Stimulated activated CD4-positive, alpha-beta T cell treated with anti-CD3 and anti-CD28 coated beads, Interleukin-1b, Interleukin-23, amount 100 ng/mL, for 4 hours (primary cell): ENCODE measurements around the gene MRPL12.
"Not testable (repeated sequence)": the region's sequence is repeated elsewhere in the genome, so short reads cannot be mapped to it uniquely, and the experiment has no call there.

ENCODE experiments used
- DNase-seq, 2 donors: peaks; one replicate each; pipeline ENCODE4 v3.0.0-alpha.2; 2020; ENCODE audit warnings: low read depth in 2 of 2

The MRPL12 gene

DNA sequence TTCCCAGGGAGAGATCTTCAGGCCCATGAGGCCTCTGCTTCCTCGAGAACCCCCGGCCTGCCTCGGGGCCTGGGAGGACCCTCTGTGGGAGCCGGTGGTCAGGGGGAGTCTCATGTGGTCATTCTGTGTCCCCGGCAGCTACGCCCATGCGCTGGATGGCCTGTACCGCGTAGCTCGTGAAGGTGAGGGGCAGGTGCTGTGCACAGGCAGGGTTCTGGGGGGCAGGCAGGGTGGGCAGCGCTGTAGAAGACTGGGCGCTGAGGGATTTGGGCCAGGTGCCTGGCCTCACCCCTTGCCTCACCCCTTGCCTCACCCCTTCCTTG is 13.5 kb downstream of the MRPL12 start:
- DNase-seq: no peak

DNA sequence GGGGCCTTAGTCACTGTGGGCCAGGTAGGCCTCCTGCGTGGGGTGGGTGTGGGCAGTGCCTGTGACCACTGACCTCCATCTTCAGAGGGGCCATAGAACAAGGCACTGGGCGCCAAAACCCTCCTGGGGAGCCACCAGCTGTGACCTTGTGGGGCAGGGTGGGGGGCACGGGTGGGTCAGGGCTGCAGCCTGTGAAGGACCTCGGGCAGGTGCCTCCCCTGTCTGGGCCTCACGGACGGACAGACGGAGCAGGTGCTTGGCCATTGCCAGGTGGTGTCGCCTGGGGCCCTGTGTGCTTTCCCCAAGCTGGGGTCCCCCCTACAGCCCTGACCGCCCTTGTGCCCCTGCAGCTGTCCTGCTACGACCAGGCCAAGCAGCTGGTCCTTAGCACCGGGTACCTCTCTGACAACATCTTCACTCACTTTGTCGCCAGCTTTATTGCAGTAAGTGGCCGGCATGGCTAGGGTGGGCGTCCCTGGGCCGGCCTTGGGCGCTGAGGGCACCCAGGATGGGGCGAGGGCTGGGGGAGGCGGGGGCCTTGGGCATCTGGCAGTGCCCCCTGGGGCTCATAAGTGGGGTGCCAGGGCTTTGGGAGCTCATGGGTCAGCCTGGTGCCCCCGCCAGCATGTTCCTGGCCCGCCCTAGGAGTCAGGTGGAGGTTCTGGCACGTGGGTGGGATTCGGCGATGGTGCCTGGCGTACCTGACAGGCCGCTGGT is 14.0 kb downstream of the MRPL12 start:
- DNase-seq: no peak

DNA sequence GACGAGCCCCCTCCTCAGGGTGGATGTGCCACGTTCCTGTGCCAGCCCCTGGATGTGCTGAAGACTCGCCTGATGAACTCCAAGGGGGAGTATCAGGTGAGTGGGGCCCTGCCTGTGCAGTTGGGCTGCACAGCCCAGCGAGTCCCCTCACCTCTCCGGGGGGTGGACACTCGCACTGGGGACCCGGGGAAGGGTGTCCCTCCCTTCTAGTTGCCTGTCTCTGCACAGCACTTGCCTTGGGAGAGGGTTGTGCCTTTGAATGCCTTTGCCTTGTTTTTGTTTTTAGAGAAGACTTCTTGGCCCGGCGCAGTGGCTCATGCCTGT is 14.6 kb downstream of the MRPL12 start:
- no peak for DNase-seq

DNA sequence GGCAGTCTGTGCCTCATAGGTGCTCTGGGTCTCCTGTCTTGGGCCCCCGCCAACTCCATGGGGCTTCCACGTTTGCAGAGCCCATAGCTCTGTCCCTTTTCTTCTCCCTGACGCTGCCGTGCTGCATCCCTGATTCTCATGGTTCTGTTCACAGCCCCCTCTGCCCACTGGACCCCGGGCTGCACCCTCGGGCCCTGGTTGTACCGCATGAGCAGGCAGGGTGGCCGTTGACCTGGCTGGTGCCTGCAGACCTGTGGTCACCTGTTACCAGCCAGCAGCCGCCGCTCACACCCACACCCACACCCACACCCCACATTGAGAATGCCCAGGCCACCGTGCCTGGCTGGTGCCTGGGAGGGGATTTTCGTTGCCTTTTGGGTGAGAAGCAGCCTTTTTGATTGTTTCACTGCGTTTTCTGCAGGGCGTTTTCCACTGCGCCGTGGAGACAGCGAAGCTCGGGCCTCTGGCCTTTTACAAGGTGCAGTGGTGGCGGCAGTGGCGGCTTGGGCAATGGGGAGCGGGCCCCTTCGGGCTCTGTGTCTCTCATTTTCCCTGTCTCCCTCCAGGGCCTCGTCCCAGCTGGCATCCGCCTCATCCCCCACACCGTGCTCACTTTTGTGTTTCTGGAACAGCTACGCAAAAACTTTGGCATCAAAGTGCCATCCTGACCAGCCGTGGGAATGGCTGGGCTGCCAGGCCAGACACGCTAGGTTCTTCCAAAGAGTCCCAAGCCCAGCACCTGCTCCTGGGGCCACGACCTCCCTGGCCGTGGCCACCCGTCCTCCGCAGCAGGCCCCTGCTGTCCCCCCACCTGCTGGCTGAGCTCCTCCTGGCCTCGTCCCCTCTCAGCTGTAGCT is 16.5 kb downstream of the MRPL12 start:
- no peak for DNase-seq

DNA sequence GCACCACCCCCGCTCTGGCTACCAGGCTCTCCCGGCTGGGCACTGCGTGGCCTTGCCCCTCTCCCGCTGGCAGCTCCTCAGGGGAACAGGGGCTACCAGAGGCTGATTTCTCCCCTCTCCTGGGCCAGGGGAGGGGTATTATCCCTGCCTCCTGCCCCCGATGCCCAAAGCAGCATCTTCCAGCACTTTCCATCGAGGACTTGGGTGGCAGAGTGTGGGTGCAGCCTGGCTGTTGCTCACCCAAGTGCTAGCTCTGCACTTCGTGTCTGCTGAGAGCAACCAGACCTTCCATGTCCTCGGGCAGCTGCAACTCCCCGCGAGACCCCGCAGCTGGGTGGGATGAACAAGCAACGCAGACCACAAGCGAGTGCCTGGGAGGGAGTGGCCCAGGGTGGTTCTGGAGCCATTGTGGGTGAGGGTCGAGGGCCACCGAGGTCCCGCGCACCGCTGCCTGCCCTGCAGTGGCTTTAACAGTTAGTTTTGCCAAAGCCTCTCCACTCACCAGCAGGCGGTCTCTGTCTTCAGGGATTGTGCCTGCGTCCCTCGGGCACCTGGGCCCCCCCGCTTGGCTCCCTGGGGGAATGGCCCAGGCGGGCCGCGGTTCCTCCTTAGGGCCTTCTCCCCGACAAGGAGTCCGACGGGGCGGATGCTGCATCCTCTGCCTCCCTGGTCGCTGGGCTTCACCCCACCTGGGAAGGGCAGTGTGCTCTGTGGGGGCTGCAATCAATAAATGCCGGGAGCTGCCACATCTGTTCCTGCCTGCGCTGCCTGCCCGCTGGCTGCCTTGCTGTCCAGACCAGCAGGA is 17.3 kb downstream of the MRPL12 start:
- DNase-seq: no peak

DNA sequence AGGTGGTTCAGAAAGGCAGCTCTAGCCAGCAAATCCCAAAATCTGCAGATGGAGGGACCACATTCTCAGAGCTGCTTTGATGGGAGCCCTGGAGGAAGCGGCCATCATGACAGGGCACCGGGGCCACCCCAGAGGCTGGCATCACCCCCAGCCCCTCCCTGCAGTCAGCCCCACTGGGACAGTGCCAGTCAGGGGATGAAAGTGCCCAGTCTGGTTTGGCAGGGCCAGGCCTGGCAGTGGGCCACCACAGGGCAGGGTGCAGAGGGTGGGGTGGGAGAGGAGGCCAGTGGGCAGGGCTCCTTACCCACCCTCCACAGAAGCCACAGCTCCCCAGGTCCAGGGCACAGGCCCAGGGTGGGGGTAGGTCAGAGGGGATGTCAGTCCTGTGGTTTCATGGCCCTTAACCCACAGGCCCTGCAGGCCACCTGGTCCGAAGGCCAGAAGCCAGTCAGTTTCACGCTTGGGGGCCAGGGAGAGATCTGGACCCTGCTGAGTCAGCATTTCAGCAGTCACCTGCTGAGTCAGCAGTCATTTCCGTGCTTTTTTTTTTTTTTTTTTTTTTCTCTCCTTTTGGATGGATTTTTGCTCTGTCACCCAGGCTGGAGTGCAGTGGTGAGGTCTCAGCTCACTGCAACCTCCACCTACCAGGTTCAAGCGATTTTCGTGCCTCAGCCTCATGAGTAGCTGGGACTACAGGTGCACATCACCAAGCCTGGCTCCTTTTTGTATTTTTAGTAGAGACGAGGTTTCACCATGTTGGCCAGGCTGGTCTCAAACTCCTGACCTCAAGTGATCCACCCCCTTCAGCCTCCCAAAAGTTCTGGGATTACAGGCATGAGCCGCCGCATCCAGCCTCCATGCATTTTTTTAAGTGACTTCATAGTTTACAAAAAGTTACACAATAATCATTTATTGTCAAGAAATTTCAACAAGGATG is 19.3 kb downstream of the MRPL12 start:
- DNase-seq: no peak

DNA sequence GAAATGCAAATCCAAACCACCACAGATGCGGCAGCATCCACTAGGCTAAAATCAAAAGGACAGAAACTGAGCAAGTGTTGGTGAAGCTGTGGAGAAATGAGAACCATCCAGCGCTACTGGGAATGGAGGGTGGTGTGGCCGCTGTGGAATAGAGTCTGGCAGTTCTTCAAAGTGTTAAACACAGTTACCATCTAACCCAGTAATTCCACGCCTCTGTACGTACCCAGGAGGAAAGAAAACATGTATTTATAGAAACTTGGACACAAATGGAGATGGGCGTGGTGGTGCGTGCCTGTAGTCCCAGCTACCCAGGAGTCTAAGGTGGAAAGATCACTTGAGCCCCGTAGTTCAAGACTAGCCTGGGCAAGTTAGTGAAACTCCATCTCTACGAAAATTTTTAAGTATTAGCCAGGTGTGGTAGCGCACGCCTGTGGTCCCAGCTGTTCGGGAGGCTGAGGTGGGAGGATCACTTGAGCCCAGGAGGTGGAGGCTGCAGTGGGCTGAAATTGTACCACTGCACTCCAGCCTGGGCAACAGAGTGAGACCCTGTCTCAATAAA is 20.6 kb downstream of the MRPL12 start:
- DNase-seq: no peak

DNA sequence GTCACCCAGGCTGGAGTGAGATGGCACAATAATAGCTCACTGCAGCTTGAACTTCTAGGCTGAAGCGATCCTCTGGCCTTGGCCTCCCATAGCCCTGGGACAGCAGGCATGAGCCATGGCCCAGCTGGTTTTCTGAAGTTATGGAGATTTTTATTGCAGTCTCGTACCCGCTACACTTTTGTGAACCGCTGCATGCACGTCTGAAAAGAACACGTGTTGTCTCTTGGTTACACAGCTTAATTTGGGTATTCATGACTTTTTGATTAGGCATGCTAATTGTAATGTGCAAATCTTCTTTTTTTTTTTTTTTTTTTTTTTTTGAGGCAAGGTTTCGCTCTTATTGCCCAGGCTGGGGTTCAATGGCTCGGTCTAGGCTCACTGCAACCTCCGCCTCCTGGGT is 22.3 kb downstream of the MRPL12 start:
- DNase-seq: no peak

DNA sequence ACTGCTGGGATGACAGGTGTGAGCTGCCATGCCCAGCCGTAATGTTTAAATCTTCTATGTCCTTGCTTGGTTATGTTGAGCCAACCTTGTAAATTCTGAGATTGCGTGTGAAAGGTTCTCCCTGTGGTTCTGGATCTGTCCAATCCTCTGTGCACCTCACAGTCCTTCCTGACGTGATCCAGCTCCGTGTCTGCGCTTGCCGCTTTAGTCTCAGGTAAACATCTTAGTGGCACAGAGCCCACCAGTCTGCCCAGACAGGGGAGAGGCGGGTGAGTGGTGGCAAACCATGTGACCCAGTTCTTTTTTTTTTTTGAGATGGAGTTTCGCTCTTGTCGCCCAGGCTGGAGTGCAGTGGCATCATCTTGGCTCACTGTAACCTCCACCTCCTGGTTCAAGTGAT is 22.8 kb downstream of the MRPL12 start:
- no peak for DNase-seq

DNA sequence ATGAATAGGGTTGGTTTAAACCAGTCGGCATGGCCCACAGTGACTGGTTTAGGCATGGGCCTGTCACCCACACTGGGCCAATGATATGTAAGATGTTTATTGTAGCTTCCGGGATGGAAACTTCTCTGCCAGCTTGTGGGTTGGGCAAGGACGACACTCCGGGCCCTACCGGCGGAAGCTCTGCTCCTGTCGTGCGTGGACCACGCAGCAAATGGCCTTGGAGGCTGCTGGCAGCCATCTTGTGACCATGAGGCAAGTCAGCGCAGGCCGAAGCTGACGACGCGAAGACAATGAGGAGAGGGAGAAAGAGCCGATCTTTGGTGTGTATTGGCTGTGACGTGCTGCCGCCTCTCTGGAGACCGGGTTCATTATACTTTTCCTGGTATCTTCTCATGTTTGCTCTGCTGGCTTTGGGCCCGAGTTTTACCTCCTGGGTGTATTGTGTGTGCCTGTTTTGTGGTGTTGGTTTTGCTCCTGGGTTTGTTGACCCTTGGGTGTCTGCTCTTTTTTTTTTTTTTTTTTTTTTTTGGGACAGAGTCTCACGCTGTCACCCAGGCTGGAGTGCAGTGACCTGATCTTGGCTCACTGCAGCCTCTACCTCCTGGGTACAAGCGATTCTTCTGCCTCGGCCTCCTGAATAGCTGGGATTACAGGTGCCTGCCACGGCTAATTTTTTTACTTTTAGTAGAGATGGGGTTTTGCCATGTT is 24.3 kb downstream of the MRPL12 start:
- no peak for DNase-seq

DNA sequence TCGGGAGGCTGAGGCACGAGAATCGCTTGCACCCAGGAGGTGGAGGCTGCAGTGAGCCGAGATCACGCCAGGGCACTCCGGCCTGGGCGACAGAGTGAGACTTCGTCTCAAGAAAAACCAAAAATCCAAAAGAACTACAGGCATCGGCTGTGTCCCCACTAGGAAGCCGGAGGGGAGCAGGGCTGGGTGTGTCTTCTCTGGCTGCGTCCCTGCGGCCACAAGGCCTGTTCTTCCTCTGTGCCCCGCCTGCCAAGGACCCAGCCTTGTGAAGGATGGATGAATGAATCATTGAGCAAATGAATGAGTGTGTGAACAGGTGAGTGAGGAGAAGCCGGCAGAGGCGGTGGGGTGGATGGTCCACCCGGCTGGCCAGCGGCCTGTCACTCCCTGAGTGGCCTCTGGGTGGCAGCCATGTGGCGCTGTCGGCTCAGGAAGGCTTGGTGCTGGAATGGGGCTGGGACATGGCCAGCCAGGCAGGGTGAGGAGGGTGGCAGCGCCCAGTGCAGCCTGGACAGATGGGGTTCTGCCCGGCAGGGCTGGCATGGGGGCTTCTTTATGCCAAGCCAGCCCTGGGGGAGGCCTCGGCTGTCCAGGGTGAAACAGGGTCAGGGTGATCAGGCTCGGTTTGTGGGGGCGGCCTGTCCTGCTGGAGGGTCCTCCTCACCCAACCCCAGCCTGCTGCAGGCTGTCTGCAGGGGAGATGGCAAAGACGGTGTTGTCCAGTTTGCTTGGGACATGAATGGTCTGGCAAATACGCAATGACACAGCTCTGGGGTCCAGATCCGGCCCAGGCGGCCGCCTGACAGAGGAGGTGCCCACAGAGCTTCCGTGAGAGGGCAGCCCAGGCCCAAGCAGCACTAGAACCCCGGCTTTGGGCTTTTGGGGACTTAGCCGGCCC is 30.6 kb downstream of the MRPL12 start:
- peak; percentile 45 to 61 for DNase-seq

DNA sequence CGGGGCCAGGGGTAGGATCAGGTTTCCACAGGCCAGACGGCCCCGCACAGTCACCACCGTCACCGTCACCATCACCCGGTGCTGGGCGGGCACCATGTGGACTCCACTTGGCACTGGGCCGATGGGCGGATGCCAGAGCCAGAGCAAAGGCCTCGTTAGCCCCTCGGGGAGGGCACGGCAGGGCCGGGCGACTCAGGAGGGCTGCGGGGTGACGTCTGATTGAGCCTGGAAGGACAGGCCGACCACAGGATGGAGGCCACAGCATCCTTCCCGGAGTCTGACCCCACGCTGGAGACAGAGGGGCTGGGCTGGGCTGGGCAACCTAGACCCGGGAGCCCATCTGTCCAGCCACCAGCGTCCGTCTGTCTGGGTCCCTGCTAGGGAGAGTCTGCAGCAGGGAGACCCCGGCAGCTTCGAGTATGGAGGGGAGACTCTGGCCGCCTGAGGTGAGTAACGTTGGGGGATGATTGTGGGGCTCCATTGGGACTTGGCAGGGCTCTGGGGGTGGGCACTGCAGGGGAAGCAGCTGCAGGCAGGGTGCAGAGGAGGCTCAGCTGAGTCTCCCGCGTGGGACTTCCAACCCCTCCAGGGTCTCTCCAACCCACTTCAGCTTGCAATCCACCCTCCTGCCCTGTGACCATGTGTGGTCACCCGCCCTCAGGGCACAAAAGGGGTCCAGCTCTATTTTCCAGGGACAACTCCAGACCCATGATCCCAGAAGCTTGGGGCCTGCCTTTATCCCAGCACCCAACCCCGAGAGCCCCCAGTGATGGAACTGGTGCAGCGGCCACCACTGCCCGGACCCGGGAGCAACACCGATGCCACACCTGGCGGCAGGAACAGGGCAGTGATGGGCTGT is 31.5 kb downstream of the MRPL12 start:
- DNase-seq: no peak

DNA sequence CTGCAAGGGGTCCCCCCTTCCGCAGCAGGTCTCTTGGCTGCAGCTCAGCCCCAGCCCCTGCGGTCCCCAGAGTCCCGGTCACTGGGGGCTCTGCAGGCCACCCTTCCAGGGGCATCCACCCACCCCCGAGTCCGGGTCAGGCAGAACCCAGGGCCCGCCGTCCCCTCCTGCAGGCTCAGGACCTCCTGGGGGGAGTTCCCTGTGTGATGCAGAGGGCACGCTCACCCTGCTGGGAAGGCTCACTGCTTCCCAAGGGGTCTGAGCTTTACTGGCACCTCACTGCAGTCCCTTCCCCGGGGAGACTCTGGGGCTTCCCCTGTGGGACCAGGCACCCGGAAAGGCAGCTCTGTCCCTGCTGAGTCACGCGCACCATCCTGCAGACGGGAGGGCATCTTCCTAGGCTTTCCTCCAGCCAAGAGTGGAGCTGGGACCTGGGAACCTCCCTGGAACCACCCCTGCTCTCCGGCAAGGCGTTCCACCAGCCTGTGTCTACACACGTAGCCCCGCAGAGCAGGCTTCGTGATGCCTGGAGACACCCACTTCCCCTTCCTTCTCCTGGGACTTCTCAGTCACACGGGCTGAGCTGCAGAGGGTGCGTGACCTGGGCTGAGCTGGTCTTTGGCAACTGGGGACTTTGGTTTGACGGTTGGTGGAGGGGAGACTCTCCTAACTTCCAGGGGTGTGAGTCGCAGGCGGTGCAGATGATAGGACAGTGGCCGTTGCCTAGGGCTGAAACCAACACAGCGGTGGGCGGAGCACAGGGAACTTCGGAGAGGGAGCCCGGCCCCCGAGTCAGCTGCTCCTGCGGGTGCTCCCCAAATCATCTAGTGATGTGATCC is 32.3 kb downstream of the MRPL12 start:
- DNase-seq: no peak

DNA sequence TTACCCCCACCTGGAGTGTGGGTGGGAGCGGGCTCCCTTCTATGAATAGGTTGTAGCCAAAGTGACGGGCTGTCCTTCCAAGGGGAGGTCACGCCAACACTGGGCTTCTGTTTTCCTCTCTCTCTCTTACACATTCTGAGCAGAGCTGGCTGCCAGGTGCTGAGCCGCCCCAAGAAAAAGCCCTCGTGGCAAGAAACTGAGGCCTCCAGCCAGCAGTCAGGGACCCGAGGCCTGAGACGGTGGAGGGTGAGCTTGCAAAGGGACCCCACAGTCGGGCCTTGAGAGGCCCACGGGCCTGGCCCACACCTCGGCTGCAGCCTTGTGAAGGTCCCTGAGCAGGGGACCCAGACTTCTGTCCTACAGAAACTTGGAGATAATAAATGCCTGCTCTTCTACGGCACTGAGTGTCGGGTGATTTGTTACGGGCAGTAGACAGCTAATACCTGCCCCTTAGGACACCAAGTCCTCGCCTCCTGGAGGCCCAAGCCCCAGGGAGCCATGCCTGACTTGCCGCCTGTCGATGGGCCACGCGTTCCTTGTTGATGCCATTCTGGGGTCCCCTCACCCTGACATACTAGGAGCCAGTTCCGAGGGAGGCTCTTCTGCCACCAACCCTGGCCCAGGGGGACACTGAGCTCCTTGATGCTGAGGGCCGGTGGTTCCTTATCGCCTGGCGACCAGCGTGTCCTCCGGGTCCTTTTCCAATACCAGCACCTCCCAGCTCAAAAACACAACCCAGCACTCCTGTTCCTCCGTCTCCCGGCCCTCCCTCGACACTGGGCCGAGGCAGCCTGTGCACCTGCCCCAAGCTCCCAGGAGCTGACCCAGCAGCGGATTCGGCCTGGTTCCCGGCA is 35.0 kb downstream of the MRPL12 start:
- DNase-seq: no peak

DNA sequence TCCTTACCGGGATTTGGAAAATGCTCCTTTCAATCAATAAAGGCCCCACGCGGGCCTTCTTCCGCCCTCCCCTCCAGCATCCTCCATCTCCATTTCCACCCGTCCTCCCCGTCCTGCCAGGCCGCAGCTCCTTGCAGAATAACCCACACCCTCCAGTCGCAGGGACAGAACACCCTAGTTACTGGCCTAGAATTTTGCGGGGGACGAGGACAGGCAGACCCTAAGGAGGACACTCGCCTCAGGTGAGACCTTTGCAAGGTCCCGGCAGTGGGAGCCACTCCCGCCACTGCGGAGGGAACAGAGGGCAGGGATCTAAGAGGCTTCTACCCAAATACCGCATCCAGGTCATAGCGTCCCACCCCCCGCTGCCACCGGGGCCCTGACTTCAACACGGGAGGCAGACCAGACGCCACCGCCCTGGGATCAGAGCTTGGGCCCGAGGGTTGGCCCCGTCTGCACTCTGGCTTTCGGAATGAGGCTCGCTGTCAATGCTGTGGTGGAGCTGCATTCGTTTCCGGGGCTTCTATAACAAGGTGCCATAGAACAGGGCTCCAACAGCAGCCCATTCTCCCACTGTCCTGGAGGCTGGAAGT is 35.7 kb downstream of the MRPL12 start:
- DNase-seq: no peak

DNA sequence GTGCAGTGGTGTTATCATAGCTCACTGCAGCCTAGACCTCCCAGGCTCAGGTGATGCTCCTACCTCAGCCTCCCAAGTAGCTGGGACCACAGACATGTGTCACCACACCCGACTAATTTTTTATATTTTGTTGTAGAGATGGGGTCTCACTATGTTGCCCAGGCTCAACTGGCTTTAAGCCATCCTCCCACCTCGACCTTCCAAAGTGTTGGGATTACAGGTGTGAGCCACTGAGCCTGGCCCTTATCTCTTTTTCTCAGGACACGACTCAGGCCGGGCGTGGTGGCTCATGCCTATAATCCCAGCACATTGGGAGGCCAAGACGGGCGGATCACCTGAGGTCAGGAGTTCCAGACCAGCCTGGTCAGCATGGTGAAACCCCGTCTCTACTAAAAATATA is 36.4 kb downstream of the MRPL12 start:
- not testable (repeated sequence) for DNase-seq
